ACHN (cell line): Measurements from ENCODE around the gene CCDC127.
"Not testable (repeated sequence)": the region's sequence is repeated elsewhere in the genome, so short reads cannot be mapped to it uniquely, and the experiment has no call there.

Source experiments
- DNase-seq: peaks from one replicate; pipeline ENCODE4 v3.0.0-alpha.2; 2015
- in situ Hi-C: cut with HindIII; loops from 2 replicates; pipeline ENCODE4 v1.10.0; 2017; ENCODE audit warnings: low sequenced_read_pairs, low pct_ligation_motif_present, low pct_unique_long_range_greater_than_20kb

CCDC127 gene

DNA sequence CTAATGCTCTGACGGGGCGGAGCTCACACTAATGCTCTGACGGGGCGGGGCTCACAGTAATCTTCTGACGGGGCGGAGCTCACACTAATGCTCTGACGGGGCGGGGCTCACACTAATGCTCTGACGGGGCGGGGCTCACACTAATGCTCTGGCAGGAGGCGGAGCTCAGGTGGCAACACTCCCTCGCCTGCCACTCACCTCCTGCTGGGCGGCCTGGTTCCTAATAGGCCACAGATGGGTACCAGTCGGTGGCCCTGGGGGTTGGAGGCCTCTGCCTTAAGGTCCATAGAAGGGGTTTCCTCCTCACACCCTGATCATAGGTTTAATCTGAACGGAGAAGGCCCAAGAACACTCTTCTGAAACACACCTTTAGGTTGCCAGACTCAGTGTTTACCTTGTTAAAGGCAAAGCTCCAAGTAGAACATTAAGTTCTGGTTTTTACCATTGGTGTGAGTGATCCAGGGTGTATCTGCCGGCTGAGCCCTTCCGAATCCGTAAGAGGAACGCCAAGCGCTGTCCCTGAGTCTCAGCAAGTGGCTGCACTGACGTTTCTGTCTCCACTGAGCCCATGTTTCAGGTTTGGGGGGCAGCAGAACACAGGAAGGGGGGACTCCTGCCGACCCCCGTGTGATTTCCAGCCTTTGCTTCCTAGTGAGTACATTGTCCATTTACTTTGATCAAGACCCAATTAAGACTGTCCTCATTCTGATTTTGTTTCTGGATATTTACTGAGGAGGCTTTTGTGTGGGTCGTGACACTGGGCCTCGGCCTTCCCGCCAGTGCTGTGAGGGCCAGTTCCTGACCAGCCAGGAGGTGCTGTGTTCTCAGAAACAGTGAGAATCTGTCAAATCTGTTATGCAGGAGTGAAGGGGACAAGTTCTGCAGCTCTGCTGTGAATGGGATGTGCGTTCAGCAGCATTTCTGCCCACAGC, 51.2 kb downstream of the CCDC127 start:
- in situ Hi-C loops: no loop called here
- DNase-seq: no peak

DNA sequence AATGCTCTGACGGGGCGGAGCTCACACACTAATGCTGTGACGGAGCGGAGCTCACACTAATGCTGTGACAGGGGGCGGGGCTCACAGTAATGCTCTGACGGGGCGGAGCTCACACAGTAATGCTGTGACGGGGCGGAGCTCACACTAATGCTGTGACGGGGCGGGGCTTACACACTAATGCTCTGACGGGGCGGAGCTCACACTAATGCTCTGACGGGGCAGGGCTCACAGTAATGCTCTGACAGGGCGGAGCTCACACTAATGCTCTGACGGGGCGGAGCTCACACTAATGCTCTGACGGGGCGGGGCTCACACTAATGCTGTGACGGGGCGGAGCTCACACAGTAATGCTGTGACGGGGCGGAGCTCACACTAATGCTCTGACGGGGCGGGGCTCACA, 53.2 kb downstream of the CCDC127 start:
- DNase-seq, in situ Hi-C loops: not testable (repeated sequence)

DNA sequence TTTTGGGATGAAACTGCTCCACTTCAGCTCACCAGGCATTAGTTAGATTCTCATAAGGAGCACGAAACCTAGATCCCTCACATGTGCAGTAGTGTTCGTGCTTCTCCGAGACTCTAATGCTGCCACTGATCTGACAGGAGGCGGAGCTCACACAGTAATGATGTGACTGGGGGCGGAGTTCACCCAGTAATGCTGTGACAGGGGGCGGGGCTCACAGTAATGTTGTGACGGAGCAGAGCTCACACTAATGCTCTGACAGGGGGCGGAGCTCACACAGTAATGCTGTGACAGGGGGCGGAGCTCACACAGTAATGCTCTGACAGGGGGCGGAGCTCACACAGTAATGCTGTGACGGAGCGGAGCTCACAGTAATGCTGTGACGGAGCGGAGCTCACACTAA, 53.7 kb downstream of the CCDC127 start:
- in situ Hi-C loops: no loop called here
- no peak for DNase-seq

DNA sequence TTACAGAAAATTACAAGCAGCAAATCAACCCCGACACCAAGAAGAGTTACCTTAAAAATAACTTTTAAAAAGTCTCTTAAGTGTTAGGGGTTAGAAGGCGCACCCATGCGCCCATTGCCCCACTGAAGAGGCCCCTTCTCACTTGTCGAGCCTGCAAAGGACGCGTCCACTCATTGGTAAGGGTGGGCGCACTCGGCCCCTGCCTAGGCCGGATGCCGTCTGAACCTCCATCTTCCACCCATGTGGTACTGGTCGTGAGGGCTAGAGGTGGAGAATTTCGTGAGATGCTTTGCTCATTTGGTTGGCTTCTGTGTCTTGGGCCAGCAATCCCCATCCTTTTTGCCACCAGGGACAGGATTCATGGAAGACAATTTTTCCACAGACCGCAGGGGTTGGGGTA, 54.1 kb downstream of the CCDC127 start:
- no peak for DNase-seq
- in situ Hi-C loops: no loop called here

DNA sequence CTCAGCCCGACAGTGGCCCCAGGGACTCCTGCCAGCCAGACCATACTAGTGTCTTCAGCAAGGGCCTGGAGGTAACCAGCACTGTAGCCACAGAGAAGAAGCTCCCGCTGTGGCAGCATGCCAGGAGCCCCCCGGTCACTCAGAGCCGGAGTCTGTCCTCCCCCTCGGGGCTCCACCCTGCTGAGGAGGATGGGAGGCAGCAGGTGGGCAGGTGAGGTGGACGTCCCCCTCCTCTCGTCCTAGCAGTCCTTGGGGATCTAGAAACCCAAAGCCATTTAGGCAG, 54.7 kb downstream of the CCDC127 start:
- DNase-seq: no peak
- in situ Hi-C loops: no loop called here

DNA sequence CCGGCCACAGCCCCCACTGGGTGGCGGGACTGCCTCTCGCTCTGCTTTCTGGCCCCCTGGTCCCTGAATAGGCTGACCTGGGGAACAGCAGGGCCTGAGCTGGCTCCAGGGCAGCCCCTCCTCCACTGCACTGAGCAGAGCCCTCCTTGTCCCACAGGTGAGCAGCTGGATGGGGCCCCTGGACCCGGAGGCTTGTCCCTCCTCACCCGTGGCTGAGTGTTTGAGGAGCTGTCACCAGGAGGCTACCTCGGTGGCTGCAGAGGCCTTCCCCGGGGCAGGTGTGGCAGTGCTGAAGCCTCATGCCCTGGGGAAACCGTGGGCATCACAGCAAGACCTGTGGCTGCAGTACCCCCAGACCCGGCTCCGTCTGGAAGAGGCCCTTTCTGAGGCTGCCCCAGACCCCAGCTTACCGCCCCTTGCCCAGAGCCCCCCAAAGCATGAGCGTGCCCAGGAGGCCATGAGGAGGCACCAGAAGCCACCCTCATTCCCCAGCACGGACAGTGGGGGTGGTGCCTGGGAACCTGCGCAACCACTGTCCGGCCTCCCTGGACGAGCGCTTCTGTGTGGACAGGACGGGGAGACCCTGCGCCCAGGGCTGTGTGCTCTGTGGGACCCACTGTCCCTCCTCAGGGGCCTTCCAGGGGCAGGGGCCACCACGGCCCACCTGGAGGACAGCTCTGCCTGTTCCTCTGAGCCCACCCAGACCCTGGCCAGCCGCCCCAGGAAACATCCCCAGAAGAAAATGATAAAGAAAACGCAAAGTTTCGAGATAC, 55.2 kb downstream of the CCDC127 start:
- in situ Hi-C loops: no loop called here
- no peak for DNase-seq

DNA sequence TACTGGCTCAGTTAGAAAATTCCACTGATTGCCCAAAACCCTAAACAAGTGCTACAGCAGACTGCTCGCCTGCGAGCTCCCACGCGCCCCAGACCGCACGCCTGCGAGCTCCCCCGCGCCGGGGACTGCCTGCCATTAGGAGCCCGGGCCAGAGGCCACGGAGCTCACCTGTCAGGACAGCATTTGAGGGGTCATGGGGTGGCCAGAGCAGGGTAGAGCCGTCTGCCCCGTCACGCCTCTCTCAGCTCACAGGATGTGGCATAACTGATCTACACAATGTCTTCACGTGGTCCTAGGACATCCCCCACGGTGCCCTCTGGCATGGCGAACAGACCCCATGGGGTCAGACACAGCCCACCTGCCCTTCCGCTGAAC, 55.8 kb downstream of the CCDC127 start:
- no peak for DNase-seq
- in situ Hi-C loops: no loop called here

DNA sequence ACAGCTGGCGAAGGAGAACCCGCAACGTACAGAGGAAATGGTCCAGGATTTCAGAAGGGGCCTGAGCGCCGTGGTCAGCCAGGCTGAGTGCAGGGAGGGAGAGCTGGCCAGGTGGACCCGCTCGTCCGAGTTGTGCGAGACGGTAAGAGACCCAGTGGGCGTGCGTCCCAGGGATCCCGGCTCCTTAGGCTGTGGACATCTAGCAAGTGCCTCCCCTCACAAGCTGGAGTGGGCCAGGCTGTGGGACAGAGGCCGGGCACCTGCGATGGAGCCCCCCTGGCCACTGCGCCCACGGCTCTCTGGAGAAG, 56.2 kb downstream of the CCDC127 start:
- in situ Hi-C loops: no loop called here
- DNase-seq: no peak

DNA sequence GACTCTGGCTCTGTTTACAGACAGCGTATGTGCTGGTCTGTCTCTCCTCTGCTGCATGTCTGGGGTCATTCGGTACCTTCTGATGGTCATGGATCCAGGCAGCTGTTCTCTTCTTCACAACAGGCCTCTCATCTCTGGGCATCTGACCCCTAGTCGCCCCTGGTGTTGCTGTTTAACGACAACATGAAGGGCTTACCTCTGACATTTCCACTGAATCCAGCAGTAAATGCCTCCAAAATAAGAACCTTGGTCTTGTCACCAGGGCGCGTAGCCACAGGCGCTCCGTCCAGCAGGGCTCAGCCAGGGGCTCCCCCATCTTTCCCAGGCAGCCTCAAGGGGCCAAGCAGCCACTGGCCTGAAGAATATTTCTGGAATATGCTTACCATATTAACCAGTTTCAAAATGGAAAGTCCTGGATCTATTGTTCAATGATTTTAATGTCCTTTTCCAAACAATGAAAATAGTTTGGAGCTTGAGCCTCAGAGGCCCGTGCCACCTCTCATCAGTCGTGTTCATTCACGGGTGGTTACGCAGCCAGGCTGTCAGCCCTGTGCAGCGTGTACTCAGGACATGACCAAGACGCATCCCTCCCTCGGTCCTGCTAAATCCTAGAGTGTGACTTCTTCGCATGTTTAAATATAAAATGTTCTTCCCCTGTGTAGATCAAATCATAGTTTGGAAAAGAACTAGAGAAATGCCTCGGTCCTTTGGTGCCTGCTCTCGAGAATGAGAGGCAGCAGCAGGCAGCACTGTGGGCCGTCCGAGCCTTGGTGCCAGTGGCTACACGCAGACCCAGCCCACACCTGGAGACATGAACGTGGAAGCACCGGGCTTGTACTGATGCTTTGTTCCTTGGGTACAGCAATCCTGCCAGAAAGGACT, 56.8 kb downstream of the CCDC127 start:
- DNase-seq: no peak
- in situ Hi-C loops: no loop called here

DNA sequence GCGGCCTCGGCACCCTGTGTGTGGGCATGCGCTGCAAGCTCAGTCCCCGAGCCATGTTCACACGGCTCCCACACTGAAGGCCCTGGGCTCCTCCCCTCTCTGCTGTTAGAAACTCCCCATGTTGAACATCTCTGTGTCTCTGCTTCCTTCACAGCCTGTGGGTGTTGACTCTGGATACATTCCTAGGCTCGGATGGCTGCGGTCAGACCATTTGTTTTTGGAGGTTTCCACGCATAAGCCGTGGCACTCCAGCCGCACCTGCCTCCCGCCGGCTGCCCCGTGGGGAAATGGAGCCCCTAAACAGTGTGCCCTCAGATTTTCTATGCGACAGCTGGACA, 57.8 kb downstream of the CCDC127 start:
- in situ Hi-C loops: no loop called here
- no peak for DNase-seq

DNA sequence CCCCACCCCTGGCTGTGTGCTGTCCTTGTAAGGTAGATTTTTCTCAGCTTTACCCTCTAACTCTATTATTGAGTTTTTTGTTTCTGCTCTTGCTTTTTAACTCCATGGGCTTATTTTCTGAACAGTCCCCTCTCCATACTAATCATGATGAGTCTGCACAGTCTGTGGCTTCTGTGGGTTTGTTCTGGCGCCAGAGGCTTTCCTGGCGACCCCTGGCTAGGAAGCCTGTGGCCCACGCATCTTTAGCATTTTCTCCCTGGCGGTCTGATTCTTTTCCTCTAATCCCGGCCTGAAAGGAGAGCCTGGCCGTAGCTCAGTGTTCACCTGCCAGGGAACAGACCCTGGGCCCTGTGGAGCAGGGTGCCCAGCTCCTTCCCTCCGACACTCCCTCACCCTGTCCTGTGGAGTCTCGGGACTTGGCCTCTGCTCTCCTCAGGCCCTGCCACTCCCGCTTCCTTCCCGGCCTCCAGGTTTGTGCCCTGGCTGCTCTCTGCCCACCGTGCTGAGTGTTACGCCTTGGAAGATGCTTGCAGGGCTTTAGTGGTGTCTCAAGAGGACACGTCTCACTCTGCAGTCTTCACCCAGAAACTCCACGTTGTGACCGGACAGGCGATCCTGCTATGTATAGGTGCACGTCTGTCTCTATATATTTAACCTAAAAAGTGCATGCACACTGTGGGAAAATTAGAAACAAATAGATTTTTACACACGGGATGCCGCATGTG, 58.3 kb downstream of the CCDC127 start:
- peak; percentile 22 for DNase-seq
- in situ Hi-C loops: no loop called here

DNA sequence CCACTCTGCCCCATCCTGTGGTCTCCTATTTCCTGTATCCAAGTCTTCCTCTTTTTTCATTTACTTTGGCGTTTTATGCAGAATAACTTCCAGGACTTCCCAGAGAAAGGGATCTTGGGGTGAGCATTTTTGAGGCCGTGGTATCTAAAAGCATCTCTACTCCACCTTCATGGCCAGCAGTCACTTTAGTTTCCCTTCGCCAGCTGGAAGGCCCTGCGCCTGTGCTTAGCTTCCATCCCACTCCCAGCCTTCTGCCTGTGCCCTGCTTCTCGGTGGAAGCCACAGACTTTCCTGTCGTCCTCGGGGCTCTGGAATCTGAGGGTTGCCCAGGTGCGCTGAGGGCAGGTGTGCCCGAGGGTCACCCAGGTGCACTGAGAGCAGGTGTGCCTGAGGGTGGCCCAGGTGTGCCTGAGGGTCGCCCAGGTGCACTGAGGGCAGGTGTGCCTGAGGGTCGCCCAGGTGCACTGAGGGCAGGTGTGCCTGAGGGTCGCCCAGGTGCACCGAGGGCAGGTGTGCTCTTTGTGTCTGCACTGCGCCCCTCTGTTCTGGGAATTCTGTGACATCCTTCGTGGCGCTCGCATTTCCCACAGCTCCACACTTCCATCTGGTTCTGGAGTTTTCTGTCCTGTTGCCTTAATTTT, 59.0 kb downstream of the CCDC127 start:
- DNase-seq: no peak
- in situ Hi-C loops: no loop called here

DNA sequence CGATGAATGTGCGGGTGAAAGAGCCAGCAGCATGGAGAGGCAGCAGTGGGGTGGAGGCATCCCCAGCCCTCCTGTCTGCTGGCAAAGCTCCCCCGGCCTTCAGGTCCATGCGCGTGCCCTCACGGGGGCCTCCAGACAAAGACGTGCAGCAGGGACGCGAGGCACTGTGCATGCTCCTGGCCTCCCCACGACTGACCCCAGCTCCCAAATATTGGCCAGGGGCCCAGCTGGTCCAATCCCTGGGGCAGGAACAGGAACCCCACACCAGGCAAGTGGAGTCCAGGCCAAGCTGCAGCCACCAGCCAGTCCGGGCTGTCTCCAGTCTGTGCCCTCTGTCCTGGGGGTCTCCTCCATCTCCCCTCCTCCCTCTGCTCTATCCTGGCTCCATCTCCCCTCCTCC, 60.2 kb downstream of the CCDC127 start:
- in situ Hi-C loops: no loop called here
- DNase-seq: no peak

DNA sequence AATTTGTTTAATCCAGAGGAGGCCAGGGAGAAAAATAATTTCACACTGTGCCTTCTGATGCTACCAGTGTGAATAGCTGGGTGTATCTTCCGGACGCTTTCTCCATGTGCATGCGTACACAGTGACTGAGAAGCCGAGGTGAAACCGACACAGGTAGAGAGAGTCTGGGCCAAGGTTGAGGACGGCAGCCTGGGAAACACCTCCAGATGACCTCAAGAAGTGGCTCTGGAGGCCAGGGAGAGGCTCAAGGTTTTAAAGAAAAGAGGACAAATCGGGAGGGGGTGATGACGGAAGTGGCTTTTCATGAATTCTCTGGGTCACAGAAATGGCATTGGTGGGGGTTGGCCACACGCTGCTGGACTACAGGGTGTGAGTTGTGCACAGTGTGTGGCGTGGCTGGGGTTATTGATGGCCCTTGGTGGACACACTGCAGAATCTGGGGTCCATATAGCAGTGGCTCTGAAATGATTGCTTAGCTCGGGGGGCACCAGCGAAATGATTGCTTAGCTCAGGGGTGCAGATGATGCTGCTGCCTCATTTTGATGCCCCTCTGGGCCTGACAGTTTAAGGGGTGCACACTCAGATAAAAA, 60.7 kb downstream of the CCDC127 start:
- in situ Hi-C loops: no loop called here
- no peak for DNase-seq

DNA sequence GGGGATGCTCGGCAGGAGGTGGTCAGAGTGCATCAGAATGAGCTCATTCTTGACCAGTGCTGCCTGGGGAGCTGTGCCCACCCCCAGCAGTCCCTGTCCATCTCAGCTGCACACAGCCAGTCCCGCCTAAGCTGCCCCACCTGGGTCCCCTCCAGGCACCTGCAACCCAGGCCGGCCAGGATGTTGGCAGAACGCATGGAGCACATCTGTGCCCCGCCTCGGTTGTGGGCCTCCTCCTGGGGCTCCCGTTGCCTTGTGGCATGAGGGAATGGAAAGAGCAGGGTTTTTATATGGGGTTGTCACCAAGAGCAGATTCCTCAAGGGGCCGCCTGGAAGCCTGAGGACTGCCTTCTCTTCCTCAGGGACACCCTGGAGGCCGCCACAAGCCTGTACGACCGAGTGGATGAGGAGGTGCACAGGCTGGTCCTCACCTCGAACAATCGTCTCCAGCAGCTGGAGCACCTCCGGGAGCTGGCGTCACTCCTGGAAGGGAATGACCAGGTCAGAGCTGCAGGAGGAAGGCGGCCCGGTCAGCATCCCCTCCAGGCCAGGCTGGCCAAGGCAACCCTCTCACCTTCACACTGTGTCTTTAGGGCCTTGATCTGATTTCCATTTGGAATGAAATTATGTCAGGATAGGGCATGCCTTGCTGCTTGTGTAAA, 61.4 kb downstream of the CCDC127 start:
- DNase-seq: no peak
- in situ Hi-C loops: no loop called here

DNA sequence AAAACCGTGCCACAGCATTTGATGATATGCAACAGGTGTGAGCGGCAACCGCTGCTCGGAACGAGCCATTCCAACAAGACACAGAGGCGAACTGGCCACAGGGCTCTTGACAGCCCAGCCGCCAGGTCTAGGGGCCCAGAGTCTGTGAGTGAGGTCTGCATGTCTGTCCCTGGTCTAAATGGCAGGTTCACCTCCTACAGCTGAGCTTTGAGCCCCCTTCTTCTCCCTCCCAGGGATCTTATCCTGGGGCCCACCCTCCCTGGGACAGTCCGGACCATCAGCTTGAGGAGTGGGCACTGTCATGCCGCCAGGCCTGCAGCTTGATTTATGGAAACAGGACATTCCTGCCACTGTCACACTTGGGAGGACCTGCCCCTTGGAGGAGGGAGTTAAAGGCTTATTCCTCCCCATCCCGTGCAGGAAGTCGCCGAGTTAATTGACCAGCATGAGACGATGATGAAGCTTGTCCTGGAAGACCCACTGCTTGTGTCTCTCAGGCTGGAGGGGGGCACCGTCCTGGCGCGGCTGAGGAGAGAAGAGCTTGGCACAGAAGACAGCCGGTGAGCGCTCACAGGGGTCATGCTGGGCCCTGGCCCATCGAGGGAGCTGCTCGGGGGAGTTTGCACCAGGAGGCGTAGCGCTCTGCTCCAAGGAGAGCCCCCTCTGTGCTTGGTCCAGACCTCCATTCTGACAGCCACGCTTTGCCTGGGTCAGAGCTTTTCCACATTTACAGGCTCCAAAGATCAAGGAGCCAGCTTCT, 62.1 kb downstream of the CCDC127 start:
- in situ Hi-C loops: no loop called here
- DNase-seq: no peak

DNA sequence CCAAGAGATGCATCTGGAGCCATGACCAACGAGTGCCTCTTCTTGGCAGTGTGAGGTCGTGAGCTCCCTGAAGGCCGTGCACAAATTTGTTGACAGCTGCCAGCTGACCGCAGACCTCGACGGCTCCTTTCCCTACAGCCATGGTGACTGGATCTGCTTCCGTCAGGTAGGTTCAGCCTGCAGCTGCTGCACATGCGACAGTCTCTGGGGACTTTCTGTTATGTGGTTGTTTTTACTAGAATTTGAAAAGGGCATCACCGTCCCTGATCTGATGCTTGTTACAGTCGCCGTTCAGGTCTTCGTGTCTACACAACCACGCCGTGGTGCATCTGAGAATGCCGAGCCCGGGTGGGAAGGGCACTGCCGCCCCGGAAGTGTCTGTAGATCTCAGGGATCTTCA, 63.1 kb downstream of the CCDC127 start:
- in situ Hi-C loops: no loop called here
- no peak for DNase-seq
